ENCODE measurements around the gene PTPN6. TPM values are rescaled to one million over a fixed set of nuclear protein-coding genes. Genes with fewer than 3 reads are reported as not detected.

PTPN6 gene
- total RNA-seq, 1 experiment from 2014 or later = 19.8 TPM

- WGBS (ENCODE audit: extremely low coverage, insufficient read length, low lambda C conversion rate) = no CpG with 5 or more reads among the region's 6 CpGs
- Histone ChIP-seq H3K27me3 (ENCODE audit: insufficient read depth, low read length) (no peaks in the 10 kb centered on the region), H3K79me2 (ENCODE audit: insufficient read depth, low read length) (no peaks in the 10 kb centered on the region), H4K8ac (replicated peaks; ENCODE audit: insufficient read length, low read depth, low read length) (no peak overlapping the region), H3K27ac (ENCODE audit: insufficient read length, low read depth, low read length) (no peak overlapping the region), H3K4me2 (ENCODE audit: insufficient read depth, insufficient read length, low read length) (no peak overlapping the region), H2AFZ (ENCODE audit: low read length) (no peak overlapping the region), H3T11ph (ENCODE audit: low read length) (no peak overlapping the region), H4K91ac (ENCODE audit: insufficient read length, low read depth, low read length) (no peak overlapping the region), H4K5ac (ENCODE audit: insufficient read length, low read depth, low read length) (no peak overlapping the region), H3K18ac (ENCODE audit: insufficient read length, low read depth, low read length) (no peak overlapping the region), H2BK20ac (ENCODE audit: low read depth, low read length, poor library complexity, severe bottlenecking) (no peak overlapping the region), H2BK120ac (ENCODE audit: low read depth, low read length, poor library complexity, severe bottlenecking) (no peak overlapping the region), H2AK5ac (ENCODE audit: insufficient read length, low read length) (no peak overlapping the region), H3K23me2 (ENCODE audit: insufficient read length, low read depth, low read length, poor library complexity, severe bottlenecking) (no peaks in the 10 kb centered on the region), H3K9ac (ENCODE audit: extremely low read depth, insufficient read length, low read length) (no peak overlapping the region), H3K56ac (ENCODE audit: insufficient read length, low read depth, low read length) (no peak overlapping the region), H3K4me1 (ENCODE audit: insufficient read depth, low read length) (no peaks in the 10 kb centered on the region; the same call in 1 of the 2 replicates), H3K79me1 (ENCODE audit: insufficient read depth, low read depth, low read length, poor library complexity, severe bottlenecking) (no peaks in the 10 kb centered on the region), H2BK15ac (ENCODE audit: low read depth, low read length) (no peak overlapping the region), H2BK5ac (ENCODE audit: insufficient read length, low read length) (no peak overlapping the region), H2BK12ac (ENCODE audit: insufficient read length, low read depth, low read length) (no peak overlapping the region), H3K9me3 (ENCODE audit: control insufficient read depth, low read depth, low read length) (no peaks in the 10 kb centered on the region), H3K23ac (ENCODE audit: insufficient read length, low read depth, low read length) (no peak overlapping the region), H3K14ac (ENCODE audit: insufficient read depth, low read length) (no peak overlapping the region), H3K4ac (ENCODE audit: low read depth, low read length) (no peak overlapping the region), H4K20me1 (ENCODE audit: control insufficient read depth, insufficient read depth, insufficient read length) (no peaks in the 10 kb centered on the region)
- Mint-ChIP-seq H3K27me3 (ENCODE audit: low read depth) (no peaks in the 10 kb centered on the region; the same call in 1 of the 2 replicates), H3K27ac (peak overlapping the region in 1 of 3 experiments; percentile 91; a peak in 2 of 7 replicates), H3K36me3 (ENCODE audit: insufficient read depth in 1 of 3, low read depth in 3 of 3) (peaks cover 30 to 84% (median 83%) of the 10 kb centered on the region in 3 experiments; a peak in 6 of 7 replicates), H3K4me3 (no peak overlapping the region), H3K9me3 (no peaks in the 10 kb centered on the region), H3K4me1 (peaks cover 3 to 10% of the 10 kb centered on the region in 2 experiments)
- no peak for TF ChIP-seq CTCF (conservative IDR thresholded peaks at IDR 0.05)
- DNase-seq = no peak
Measured at GRCh38 chr12:6978188-6978587, 27.0 kb downstream of the PTPN6 start.

Data from H9 (cell line).